ENCODE results near the gene EML2.

EML2 gene

GRCh38 chr19:45608948-45609347 lies 30.2 kb downstream of the EML2 start:
- Histone ChIP-seq H3F3A (ENCODE audit: control insufficient read depth, insufficient read depth) (no peaks in the 10 kb centered on the region), H4K20me1 (ENCODE audit: control insufficient read depth, insufficient read depth, low read depth, low read length) (no peaks in the 10 kb centered on the region), H3K79me2 (ENCODE audit: control insufficient read depth, low read length) (no peaks in the 10 kb centered on the region), H3K4me3 (ENCODE audit: low read length) (no peak overlapping the region), H3K27me3 (ENCODE audit: control insufficient read depth, low read length) (no peaks in the 10 kb centered on the region), H3K9me2 (replicated peaks; ENCODE audit: control insufficient read depth, low read length) (no peaks in the 10 kb centered on the region), H3K4me2 (ENCODE audit: low read length) (no peak overlapping the region), H3K4me1 (ENCODE audit: control insufficient read depth, low read length) (peaks cover 9% of the 10 kb centered on the region), H3K27ac (ENCODE audit: low read depth, low read length) (no peak overlapping the region), H3K9me3 (ENCODE audit: control insufficient read depth, insufficient read depth, low read length) (no peaks in the 10 kb centered on the region), H3K36me3 (ENCODE audit: control insufficient read depth, low read length) (peaks cover 13% of the 10 kb centered on the region)
- no peak for TF ChIP-seq EZH2phosphoT487 (IDR thresholded peaks at IDR 0.05; ENCODE audit: borderline replicate concordance, low read length)
- TF ChIP-seq CTCF (IDR thresholded peaks at IDR 0.05; ENCODE audit: low read depth, low read length, poor library complexity, severe bottlenecking), result no peak

- no peak overlapping the region for H3K27ac ChIP-seq (ENCODE audit: low read depth, low read length)
These were observed 31.8 kb downstream of the EML2 start for GRCh38 chr19:45607071-45608029.

GRCh38 chr19:45601524-45602374 lies 37.4 kb downstream of the EML2 start, which contains the start of gene GPR4:
GPR4 (minus strand) TSS chr19:45602212; CDS start chr19:45591866, 10,346 bp downstream.
- Histone ChIP-seq H4K20me1 (ENCODE audit: control insufficient read depth, insufficient read depth, low read depth, low read length) (no peaks in the 10 kb centered on the region; the same call in 1 of the 2 replicates), H3K4me2 (ENCODE audit: low read length) (no peak within 1 kb of the TSS), H3K27me3 (ENCODE audit: control insufficient read depth, low read length) (peaks cover 58% of the 10 kb centered on the region), H3K27ac (ENCODE audit: low read depth, low read length) (no peak within 1 kb of the TSS), H3K79me2 (ENCODE audit: control insufficient read depth, low read length) (no peaks in the 10 kb centered on the region), H3K9me2 (replicated peaks; ENCODE audit: control insufficient read depth, low read length) (no peaks in the 10 kb centered on the region), H3K36me3 (ENCODE audit: control insufficient read depth, low read length) (no peaks in the 10 kb centered on the region), H3K4me1 (ENCODE audit: control insufficient read depth, low read length) (peaks cover 28% of the 10 kb centered on the region), H3K9me3 (ENCODE audit: control insufficient read depth, insufficient read depth, low read length) (no peaks in the 10 kb centered on the region), H3K4me3 (ENCODE audit: low read length) (no peak within 1 kb of the TSS), H3F3A (ENCODE audit: control insufficient read depth, insufficient read depth) (no peaks in the 10 kb centered on the region)
- TF ChIP-seq CTCF (IDR thresholded peaks at IDR 0.05; ENCODE audit: low read depth, low read length, poor library complexity, severe bottlenecking) (no peak), EZH2phosphoT487 (IDR thresholded peaks at IDR 0.05; ENCODE audit: borderline replicate concordance, low read length) (no peak; the same call in 1 of the 2 replicates)

More at GRCh38 chr19:45607071-45608029, 31.8 kb downstream of the EML2 start:
- no peaks in the 10 kb centered on the region for H3K79me2 ChIP-seq (ENCODE audit: control insufficient read depth, low read length)
- H4K20me1 ChIP-seq (ENCODE audit: control insufficient read depth, insufficient read depth, low read depth, low read length), result no peaks in the 10 kb centered on the region
- TF ChIP-seq EZH2phosphoT487 (IDR thresholded peaks at IDR 0.05; ENCODE audit: borderline replicate concordance, low read length) (no peak), CTCF (IDR thresholded peaks at IDR 0.05; ENCODE audit: low read depth, low read length, poor library complexity, severe bottlenecking) (peak; percentile 97)
- H3F3A ChIP-seq (ENCODE audit: control insufficient read depth, insufficient read depth), result no peaks in the 10 kb centered on the region
- H3K9me2 ChIP-seq (replicated peaks; ENCODE audit: control insufficient read depth, low read length), result no peaks in the 10 kb centered on the region
- peak overlapping the region; percentile 48 for H3K4me2 ChIP-seq (ENCODE audit: low read length)
- H3K27me3 ChIP-seq (ENCODE audit: control insufficient read depth, low read length), result peaks cover 3% of the 10 kb centered on the region
- peak overlapping the region; percentile 19 for H3K4me3 ChIP-seq (ENCODE audit: low read length)
- H3K36me3 ChIP-seq (ENCODE audit: control insufficient read depth, low read length), result peaks cover 4% of the 10 kb centered on the region
- no peaks in the 10 kb centered on the region for H3K9me3 ChIP-seq (ENCODE audit: control insufficient read depth, insufficient read depth, low read length)
- peaks cover 9% of the 10 kb centered on the region for H3K4me1 ChIP-seq (ENCODE audit: control insufficient read depth, low read length)
